Measurements from ENCODE around the gene HCN3.

HCN3 gene

DNA sequence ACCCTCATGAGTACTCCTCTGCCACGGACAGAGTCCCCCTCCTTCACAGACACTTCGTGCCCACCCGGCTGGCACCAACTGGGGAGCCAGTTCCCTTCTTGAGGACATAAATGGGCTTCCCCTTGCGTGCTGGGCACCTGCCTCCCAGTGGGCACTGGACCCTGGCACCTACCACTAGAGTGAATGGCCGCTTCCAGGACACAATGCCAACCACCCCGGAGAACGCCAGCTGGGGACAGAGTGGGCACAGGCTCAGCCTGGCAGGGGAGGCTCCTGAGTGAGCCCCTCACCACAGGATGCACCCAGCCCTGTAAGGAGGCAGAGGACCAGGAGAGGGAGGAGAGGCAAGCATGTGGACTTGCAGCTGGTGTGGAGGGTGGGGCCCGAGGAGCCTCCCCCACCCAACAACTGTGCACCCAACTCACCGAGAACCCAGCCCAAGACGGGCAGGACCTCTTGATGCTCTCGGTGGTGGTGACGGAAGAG lies 23.0 kb upstream of the HCN3 start:
- no peak for DNase-seq (ENCODE audit: low read depth in 2 of 2)

DNA sequence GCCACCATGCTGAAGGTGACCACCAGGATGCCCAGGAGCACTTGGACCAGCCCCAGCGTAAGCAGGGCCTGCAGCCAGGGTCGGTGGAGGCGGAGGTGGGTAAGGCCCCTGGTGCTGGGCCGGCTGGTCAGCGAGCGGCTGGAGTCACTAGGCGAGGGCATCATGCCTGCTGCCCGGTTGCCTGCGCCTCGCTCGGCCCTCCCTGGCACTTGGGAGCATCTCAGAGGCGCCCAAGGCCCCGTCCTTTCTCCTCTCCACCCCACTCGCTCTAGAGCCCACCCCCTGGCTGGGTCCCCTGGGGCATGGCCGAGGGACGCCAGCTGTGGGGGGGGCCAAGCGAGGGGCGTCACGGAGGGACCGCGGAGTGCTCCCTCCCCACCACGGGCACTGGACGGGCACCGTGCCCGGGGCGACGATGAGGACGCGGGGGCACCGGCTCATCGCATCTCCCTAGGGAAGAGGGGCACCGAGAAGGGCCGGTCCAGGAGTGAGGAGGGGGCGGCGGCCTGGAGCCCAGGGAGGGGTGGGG lies 22.5 kb upstream of the HCN3 start:
- DNase-seq (ENCODE audit: low read depth in 2 of 2): no peak

DNA sequence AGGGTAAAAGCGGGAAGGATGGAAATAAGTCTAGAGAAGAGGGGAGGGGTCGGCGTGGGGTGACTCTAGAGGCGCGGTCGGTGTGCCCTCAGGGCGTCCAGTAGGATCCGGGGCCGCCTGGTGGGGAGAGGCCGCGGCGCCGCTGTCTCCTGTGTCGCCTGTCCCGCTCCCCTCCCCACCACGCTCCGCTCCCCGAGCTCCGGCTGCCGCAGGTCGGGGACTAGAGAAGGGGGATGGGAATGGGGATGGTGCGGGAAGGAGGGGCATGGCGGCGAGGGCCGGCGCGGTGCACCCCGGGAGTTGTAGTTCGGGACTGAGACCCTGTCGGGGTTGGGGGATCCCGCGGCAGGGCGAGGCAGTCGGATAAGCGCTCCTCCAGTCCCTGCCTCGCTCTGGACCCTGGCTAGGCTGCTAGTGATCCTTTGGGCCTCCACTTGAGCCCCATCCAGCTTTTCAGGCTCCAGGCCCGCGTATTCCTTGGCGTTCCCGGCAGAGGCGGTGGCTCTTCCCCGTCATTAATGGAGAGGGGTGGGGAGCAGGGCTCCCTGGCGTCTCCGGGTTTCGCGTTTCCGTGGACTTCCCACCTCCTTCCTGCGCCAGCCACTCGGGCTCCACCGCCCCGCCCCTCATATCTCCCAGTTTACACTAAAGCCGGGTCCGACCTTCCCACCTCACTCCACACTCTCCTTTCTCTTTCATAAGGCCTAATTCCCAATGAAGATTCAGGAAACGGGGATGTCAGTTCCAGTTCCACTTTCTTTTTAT lies 21.8 kb upstream of the HCN3 start, which contains the start of gene ENTREP3:
TSS of gene ENTREP3 (minus strand) at position 241 of the 765 bp plus-strand sequence. CDS start 606 bp downstream, outside the sequence.
- DNase-seq (ENCODE audit: low read depth in 2 of 2): peak; percentile 46 to 49

DNA sequence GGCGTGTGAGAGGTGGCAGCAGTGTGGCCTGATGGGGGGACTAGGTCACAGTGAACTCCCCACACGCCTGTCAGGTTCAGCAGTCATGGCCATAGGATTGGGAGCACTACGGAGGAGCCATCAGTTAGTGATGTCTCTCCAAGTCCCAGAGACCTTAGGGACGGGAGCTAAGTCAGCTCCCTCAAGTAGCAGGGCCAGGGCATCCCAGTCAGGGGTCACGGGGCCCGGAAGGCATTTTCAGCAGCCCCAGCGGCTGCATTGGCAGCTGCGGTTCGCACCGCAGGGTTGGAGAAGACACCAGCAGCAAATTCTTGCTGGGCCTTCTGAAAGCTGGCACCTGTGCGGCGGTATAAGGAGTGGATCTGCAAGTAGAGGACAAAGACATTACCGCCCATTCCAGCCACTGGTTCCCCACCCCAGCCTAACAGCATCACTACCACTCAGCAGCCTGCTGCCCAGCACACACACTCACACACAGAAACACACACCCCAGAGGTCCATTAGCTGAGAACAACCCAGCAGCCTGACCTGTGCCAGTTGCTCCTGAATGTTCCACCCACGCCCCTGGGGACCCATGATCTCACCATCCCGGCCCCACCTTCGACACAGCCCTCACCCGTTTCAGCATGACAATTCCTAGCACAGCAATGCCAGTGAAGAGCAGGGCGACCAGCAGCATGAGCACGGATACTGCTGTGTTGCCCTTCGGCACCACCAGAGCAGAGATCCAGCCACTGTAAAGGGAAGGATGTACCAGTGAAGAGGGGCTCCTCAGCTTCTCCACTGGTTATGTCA lies 21.0 kb upstream of the HCN3 start:
- DNase-seq (ENCODE audit: low read depth in 2 of 2): no peak

DNA sequence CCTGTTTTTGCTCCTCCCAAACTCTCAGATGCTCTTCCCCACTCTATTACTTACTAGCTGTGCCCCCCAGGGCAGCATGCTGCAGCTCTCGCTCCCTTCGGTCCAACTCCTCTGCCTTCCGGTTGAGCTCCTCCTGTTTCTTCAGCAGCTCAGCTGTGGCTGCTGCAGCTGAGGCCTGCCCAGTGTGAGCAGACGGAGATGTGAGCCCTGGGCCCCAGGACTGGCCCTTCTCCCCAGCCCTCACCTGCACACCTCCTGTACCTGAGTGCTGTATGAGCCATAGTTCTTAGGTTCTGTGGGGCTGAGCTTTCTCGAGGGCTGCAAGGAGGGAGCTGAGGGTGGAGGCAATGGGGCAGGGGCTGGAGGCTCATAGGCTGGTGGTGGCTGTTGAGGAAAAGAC lies 17.0 kb upstream of the HCN3 start:
- DNase-seq (ENCODE audit: low read depth in 2 of 2): no peak

DNA sequence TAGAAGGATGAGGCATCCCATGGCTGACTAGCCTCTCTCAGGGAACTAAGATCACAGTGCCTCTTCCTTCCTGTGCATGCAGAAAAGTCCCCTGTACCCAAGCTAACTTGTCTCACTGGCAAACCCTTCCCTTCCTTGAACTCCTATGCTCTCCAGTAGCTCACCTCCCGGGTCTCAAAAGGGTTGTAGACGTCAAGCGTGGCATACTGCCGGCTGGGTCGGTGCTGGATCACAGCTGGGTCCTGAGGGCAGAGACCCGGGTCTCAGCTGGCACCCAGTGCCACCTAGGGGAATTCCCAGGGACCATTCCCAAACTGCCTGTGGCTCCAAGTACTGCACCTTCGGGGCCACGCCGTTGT lies 15.8 kb upstream of the HCN3 start:
- DNase-seq (ENCODE audit: low read depth in 2 of 2): no peak

DNA sequence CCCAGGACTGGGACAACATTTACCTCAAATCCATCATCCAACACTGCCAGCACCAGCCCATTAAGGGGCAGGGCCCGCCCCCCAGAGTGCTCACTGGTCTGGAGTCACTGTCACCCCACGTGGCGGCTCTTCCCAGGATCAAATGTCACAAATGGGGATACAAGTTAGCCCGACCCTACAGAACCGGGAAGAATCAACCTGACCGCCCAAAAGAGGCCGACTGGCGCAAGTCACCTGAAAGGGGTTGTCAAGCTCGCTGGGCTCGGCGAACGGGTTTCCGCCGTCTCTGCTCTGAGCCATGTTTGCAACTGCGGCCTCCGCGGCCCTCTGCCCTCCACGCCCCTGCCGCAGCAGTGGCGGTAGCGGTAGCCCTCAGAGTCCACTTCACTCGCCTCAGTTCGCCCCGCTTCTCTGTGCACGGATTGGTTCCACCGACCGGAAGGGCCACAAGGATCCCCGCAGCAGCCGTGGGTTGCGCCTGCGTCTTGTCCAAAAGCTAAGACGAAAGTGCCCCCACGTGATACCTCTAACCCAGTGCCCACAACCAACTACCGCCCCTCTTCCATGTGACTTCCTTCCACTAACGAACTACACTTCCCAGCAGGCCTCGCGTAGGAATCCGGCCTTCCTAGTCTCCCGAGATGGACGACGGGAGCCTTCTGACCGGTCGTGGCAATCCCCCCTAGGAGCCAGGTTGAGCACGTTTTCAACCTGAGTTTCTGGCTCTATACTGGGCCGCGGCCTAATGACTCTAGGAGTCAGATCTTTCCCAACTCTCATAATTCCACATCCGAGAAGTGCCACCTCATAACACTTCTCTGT lies 15.2 kb upstream of the HCN3 start, which contains the start of gene SCAMP3:
TSS of gene SCAMP3 (minus strand) at position 509 of the 822 bp plus-strand sequence. CDS start at position 300, 209 bp downstream.
- peak; percentile 72 to 75 for DNase-seq (ENCODE audit: low read depth in 2 of 2)

DNA sequence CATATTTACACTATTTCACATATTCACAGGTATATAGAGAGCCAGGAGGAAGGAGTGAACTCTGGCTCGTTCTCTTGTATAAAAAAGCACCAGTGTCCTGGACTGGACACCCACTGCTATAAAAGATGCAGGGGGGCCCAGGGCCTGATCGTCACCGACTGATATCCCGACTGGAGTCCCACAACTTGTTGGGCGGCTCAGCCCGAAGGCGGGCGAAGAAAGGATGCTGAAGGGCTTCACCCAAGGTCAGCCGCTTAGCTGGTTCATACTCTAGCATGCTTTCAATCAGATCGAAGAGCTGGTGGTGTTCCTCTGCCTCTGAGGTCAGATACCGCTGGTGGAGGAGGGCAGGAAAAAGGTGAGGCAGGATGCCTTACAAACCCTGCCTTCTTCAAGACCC lies 14.2 kb upstream of the HCN3 start:
- no peak for DNase-seq (ENCODE audit: low read depth in 2 of 2)

DNA sequence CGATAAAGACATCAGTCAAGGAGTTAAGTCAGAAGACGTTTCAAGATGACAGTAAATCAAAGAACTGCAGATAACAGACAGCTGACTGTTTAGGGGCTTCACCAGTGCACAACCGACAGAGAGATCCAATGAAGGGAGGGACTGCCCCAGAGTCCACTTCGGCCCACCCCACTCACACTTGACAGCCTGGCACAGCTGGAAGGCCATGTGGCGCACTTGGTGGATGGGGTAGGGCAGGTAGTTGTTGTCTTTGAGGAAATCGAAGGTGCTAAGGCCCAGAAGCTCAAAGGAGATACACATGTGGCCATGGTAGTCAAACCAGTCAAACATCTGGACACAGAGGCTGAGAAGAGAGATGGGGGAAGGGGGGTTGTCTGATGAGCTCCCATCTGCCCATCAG lies 10.7 kb upstream of the HCN3 start:
- DNase-seq (ENCODE audit: low read depth in 2 of 2): no peak

DNA sequence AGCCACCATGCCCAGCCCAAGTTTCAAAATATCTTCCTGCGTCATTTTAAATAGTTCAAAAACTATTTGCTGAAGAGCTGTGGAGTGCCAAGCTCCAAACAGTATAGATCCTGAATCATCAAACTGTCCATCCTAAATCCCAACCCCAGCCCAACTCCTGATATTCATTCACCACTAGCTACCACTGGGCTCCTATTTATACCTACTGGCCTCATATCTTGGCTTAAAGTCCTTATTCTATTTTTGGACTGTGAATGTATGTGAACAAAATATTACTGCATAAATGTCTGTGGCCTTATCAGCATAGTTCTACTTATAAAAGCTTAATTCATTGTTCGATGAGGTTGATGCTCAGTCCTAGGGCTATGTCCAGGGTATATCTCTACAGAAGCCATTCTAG lies 9.9 kb upstream of the HCN3 start:
- DNase-seq (ENCODE audit: low read depth in 2 of 2): no peak

DNA sequence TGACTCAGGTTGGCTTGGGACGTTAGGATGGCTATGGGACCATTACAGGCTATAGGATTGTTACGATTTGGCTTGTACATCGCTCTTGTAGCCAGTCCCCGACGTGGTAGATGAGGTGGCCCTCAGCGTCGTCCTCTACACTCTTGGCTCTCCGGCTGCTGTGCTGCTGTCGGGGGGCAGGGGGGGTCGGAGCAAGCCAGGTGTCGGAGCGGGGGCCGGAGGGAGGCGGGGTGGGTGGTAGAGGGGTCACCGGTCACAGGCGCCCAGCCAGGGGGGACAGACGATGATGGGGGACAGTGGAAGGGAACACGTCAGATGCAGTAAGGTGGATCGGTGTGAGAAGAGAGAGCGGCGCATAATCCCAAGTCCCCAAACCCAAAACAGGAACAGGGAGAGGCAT lies 8.6 kb upstream of the HCN3 start:
- DNase-seq (ENCODE audit: low read depth in 2 of 2): no peak

DNA sequence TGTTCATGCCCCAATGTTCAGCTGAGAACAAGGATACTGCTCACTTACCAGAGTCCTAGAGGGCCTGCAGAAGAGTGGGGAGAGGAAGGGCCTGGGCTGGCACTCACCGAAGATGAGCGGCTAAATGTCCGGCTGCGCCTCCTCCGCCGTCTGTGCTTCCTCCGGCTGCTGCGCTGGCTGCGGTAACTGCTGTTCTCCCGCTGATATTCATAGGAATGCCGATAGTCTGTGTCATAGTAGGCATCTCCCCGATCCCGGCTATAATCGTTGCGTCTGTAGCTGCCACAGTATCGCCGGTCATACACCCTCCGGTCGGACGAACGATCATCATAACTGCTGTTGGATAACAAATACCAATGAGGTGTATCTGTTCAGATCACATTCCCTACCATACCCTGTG lies 7.9 kb upstream of the HCN3 start:
- DNase-seq (ENCODE audit: low read depth in 2 of 2): no peak

DNA sequence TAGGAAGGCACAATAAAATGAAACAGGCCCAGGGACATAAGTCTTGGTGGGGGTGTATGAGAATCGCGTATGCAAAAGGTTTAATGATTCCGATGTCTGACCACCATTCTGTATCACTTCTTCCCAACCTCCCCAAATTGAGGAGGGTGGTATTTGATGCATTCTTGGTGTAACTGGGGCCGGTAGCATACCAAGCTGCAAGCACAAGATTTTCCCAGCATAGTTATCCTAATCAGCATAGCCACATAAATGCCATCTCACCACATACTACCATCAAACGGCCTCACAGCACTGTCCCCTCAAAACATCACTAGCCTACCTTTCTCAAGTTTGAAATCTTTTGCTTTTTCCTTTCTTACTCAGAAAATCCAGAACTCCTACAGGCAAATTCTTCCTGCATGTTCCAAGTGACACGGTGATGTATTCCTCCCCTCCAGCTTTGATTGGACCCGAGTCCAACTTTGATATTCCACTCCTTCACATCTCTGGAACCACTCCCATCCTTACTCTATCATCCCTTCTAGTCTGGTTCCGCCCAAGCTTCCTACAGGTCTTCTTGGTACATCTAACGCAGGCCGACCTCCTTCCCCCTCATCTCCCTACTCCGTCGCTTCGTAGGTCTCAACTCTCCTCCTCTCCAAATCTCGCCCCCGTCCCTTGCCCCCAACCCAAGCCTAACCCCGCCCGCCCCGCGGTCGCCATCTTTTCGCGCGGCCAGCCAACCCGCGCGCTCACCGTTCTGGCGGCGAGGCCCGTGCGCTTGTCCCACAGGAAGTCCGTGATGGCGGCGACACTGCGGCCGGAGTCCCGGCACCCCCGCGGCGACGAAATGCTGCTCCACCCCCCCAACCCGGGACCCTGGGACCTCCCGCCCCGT lies 4.6 kb upstream of the HCN3 start:
- DNase-seq (ENCODE audit: low read depth in 2 of 2): no peak

DNA sequence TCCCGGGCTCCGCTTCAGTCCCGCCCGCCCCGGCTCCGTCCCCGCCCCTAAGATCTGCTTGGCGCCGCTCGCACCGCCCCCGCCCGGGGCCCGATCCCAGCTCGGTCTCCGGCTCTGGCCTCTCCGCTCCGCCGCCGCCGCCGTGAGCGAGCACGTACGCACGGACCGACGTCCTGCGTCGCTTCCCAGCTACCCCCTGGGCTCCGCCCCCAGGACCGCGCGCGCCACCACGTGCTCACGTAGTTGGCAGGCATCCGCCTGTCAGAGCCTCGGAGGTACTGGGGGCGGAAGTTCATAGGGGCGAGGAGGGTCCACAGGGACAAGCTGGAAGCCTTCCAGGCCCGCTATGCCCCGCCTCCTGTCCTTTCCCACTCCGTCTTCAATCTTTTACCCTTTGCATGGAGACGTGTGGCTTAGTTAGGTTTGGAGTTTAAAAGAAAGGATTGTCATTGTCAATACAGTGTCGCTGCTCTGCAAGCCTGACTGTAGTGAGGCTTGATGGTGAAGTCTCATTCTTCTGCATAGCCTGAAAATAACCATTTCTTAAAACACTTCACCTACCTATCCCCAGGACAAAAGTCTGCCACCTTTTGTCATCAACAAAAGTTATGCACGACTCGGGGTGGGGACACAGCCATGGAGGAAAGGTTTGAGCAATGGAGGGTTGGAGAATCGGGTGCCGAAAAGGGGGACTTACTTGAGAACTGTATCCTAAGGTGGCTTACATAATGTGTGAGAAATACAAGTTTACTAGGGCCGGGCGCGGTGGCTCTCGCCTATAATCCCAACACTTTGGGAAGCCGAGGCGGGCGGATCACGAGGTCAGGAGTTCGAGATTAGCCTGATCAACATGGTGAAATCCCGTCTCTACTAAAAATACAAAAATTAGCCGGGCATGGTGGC lies 3.7 kb upstream of the HCN3 start, which contains the start of gene CLK2:
TSS of gene CLK2 (minus strand) at position 162 of the 903 bp plus-strand sequence. CDS start 2,527 bp downstream, outside the sequence.
- DNase-seq (ENCODE audit: low read depth in 2 of 2): peak; percentile 88 to 91

DNA sequence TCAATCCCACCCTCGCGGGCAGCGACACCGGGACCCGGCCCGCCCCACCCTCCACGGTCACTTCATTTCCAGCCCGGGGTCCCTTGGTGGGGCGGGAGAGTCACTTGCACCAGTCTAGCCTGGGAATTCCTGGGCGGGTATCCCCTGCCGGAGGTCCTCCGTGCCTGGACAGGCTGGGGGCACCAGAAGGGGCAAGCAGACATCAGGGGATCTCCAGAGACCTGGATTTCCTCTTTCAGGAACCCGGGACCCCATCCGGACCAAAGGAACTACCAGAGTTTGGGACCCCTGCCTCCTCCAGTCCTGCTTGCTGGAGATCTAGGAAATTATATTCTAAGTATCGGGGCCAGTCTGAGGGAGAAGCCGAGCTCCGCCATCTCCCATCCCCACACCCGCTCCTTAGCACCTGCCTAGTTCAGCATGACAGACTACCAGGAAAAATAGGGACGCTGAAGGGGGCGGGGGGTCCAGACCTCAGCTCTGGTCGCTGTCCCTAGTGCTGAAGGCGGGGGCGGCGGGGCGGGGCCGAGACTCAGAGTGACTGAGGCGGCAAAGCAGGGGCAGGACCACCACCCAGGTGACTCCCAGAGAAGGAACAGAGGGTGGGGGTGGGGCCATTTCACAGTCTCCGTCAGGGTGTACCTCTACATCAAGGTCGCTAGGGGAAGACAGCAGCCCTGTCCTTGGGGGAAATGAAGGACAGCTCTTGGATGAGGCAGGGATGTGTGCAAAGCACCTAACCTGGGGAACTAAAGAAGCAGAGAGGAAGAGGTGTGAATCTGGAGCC lies 832 bp downstream of the HCN3 start:
- peak; percentile 42 to 44 for DNase-seq (ENCODE audit: low read depth in 2 of 2)

DNA sequence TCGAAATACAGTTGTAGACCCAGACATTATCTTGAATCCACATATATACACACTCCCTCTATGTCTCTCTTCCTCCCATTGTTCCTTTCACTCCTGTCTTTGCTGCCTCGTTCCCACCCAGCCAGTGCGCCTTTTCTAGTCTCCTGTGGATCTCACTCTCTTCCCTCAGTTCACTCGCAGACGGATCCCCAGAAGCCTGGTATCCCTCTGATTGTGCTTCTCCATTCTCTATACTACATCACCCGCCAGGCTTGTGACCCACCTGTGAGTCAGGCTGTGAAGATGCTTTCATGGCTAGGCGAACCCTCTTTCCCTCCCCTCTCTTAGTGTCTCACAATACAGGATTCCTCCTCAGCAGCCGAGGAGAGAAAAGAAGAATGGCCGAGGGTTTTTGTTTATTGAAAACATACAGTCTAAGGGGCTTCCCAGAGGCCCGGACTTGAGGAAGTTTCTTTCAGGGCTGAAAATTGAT lies 1.5 kb downstream of the HCN3 start:
- DNase-seq (ENCODE audit: low read depth in 2 of 2): no peak

DNA sequence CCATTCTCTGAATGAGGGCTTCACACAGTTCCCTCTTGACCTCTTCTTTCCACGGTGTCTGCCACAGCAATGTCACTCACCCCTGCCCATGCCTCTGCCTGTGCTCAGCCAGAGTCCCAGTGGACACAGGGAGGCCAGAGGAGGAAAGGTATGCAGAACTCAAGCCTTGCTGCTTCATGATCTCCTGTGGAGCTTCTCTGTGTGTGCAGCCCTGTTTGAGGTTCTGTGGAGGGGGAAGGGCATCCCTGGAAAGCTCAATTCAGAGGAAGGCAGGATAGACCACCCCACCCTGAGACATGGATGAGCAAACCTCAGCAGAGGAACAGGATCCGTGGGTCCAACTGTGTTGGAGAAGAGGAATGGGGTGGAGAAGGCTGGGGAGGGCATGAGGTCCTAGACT lies 2.0 kb downstream of the HCN3 start:
- no peak for DNase-seq (ENCODE audit: low read depth in 2 of 2)

DNA sequence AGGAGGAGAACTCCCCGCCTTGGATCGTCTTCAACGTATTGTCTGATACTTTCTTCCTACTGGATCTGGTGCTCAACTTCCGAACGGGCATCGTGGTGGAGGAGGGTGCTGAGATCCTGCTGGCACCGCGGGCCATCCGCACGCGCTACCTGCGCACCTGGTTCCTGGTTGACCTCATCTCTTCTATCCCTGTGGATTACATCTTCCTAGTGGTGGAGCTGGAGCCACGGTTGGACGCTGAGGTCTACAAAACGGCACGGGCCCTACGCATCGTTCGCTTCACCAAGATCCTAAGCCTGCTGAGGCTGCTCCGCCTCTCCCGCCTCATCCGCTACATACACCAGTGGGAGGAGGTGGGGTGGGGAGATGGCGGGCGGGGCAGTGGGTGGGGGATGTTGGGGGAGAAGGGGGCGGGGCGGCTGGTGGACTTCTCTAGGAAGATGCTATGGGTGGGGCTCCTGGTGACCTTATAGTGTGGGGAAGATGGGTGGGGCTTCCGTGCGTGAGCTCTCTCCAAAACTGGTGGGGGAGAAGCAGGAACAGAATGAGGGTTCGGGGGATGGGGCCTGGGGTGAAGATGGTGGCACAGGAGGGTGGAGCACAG lies 5.3 kb downstream of the HCN3 start:
- DNase-seq (ENCODE audit: low read depth in 2 of 2): no peak

Measured in stimulated activated CD8-positive, alpha-beta memory T cell treated with anti-CD3 and anti-CD28 coated beads, Interleukin-2, amount 100 ng/mL, for 1 hour (primary cell).